K562 (cell line): ENCODE data around the gene PRCC. TPM values are rescaled to one million over a fixed set of nuclear protein-coding genes. Genes with fewer than 3 reads are reported as not detected.

ENCODE experiments used
- CBX5 ChIP-seq: IDR thresholded peaks from 2 replicates; pipeline ENCODE4 v1.6.1; 2014; ENCODE audit warnings: low read depth, borderline replicate concordance
- EP400 ChIP-seq: fragments of 450-650 bp; IDR thresholded peaks from 2 replicates; pipeline ENCODE4 v1.6.1; 2017; ENCODE audit warnings: antibody characterized with exemption, mild to moderate bottlenecking, moderate library complexity
- ETV5 ChIP-seq: sonication (generic); formaldehyde crosslinking; IDR thresholded peaks from 2 replicates; pipeline ENCODE4 v1.4.0; 2020; ENCODE audit warnings: low read depth, mild to moderate bottlenecking, missing genetic modification reagents
- GABPA ChIP-seq: fragments of 200-800 bp; sonication (Bioruptor generic); conservative IDR thresholded peaks from 2 replicates; pipeline ENCODE4 v1.6.1; 2016; ENCODE audit warnings: low read depth, missing genetic modification characterization, missing compliant biosample characterization
- GATAD2A ChIP-seq: fragments of 450-650 bp; IDR thresholded peaks from 2 replicates; pipeline ENCODE4 v1.6.1; 2017
- HDAC1 ChIP-seq, 2 experiments: fragments of 450-650 bp; IDR thresholded peaks; 2 replicates each; pipeline ENCODE4 v1.6.1; 2016 to 2017; ENCODE audit warnings: inconsistent platforms in 1 of 2, mild to moderate bottlenecking in 1 of 2, moderate library complexity in 1 of 2
- KAT2B ChIP-seq: IDR thresholded peaks from one replicate; pipeline ENCODE4 v1.6.1; 2012; ENCODE audit warnings: low read depth, mild to moderate bottlenecking, control low read depth, inconsistent platforms, low read length, moderate library complexity
- MAZ ChIP-seq, 2 experiments: fragments of 450-650 bp in 1 of 2; sonication (generic) in 1 of 2; formaldehyde crosslinking; IDR thresholded peaks in 1 of 2; conservative IDR thresholded peaks in 1 of 2; 2 replicates each; pipeline versions ENCODE4 v1.4.0 to v1.5.0; 2020; ENCODE audit warnings: mild to moderate bottlenecking in 1 of 2, missing genetic modification reagents in 1 of 2
- NFE2L1 ChIP-seq: fragments of 450-650 bp; IDR thresholded peaks from 2 replicates; pipeline ENCODE4 v1.6.1; 2016; ENCODE audit warnings: missing genetic modification characterization, low read depth, mild to moderate bottlenecking, missing compliant biosample characterization, moderate library complexity, borderline replicate concordance
- PCBP2 ChIP-seq: fragments of 200-400 bp; formaldehyde crosslinking; IDR thresholded peaks from 2 replicates; pipeline ENCODE4 v1.6.1; 2018; ENCODE audit warnings: low read length, low read depth, mild to moderate bottlenecking, moderate library complexity; ENCODE audit not compliant: poor library complexity, severe bottlenecking
- RBM15 ChIP-seq: fragments of 200-400 bp; formaldehyde crosslinking; IDR thresholded peaks from 2 replicates; pipeline ENCODE4 v1.6.1; 2018; ENCODE audit warnings: mild to moderate bottlenecking, low read length, moderate library complexity; ENCODE audit not compliant: insufficient read depth
- RFX1 ChIP-seq: fragments of 450-650 bp; IDR thresholded peaks from 2 replicates; pipeline ENCODE4 v1.6.1; 2016; ENCODE audit warnings: mild to moderate bottlenecking, moderate library complexity
- SRSF7 ChIP-seq: fragments of 200-400 bp; formaldehyde crosslinking; optimal IDR thresholded peaks from 2 replicates; pipeline ENCODE3; 2017; ENCODE audit warnings: mild to moderate bottlenecking, low read depth, low read length
- TEAD4 ChIP-seq, 2 experiments: sonication (generic) in 1 of 2; formaldehyde crosslinking in 1 of 2; IDR thresholded peaks; 2 replicates each; pipeline versions ENCODE4 v1.6.1 to v1.8.0; 2012 to 2022; ENCODE audit warnings: borderline replicate concordance in 1 of 2, inconsistent platforms in 1 of 2, low read length in 1 of 2, mild to moderate bottlenecking in 1 of 2, missing genetic modification reagents in 1 of 2
- TSC22D4 ChIP-seq: fragments of 450-650 bp; IDR thresholded peaks from 2 replicates; pipeline ENCODE4 v1.6.1; 2016; ENCODE audit warnings: missing genetic modification characterization, missing biosample characterization, control low read depth
- ZNF133 ChIP-seq: fragments of 250-450 bp; sonication (Bioruptor Pico); IDR thresholded peaks from 2 replicates; pipeline ENCODE4 v1.4.0; 2020; ENCODE audit warnings: mild to moderate bottlenecking
- ZNF347 ChIP-seq: fragments of 450-650 bp; formaldehyde crosslinking; IDR thresholded peaks from 2 replicates; pipeline ENCODE4 v1.4.0; 2020; ENCODE audit warnings: low read depth, mild to moderate bottlenecking, moderate library complexity
- ZNF57 ChIP-seq: fragments of 450-650 bp; formaldehyde crosslinking; IDR thresholded peaks from 2 replicates; pipeline ENCODE4 v1.4.0; 2020; ENCODE audit warnings: mild to moderate bottlenecking, moderate library complexity
- ZNF586 ChIP-seq: fragments of 450-650 bp; formaldehyde crosslinking; conservative IDR thresholded peaks from 2 replicates; pipeline ENCODE4 v1.4.0; 2020; ENCODE audit warnings: mild to moderate bottlenecking, moderate library complexity
- ZNF778 ChIP-seq: fragments of 450-650 bp; formaldehyde crosslinking; IDR thresholded peaks from 2 replicates; pipeline ENCODE4 v1.4.0; 2020; ENCODE audit warnings: mild to moderate bottlenecking, moderate library complexity
- polyA plus RNA-seq, 8 experiments: library from polyadenylated mRNA; depleted of rRNA in 4 of 8; stranded (reverse) in 5 of 8; unstranded in 3 of 8; fragments of >200 nt; fragmentation: Nextera tagmentation in 2 of 8; fragmentation: Illumina TruSeq in 1 of 8; extraction: Ambion mirVana in 2 of 8; extraction: Trizol in 1 of 8; gene quantifications; 2 replicates each; pipeline versions ENCODE4 v1.2.1 to v1.2.3, GENCODE V29; 2011 to 2014; ENCODE audit warnings: inconsistent platforms in 1 of 8, missing spikeins in 1 of 8
- total RNA-seq, 7 experiments: library from RNA; depleted of rRNA in 6 of 7; stranded (reverse); fragments of >200 nt in 6 of 7; fragmentation: Illumina TruSeq in 2 of 7; extraction: Trizol in 2 of 7; gene quantifications; 2 replicates each; pipeline versions ENCODE4 v1.2.1 to v1.2.3, GENCODE V29; 2011 to 2021; ENCODE audit warnings: low replicate concordance in 1 of 7
- TF ChIP-seq, protein P1 (sequence below): sonication (generic); formaldehyde crosslinking; IDR thresholded peaks from 2 replicates; pipeline ENCODE4 v1.8.0; 2022; ENCODE audit warnings: mild to moderate bottlenecking, missing genetic modification reagents, borderline replicate concordance
- TF ChIP-seq, protein P2 (sequence below): fragments of 250-450 bp; sonication (Bioruptor Pico); IDR thresholded peaks from 2 replicates; pipeline ENCODE4 v1.5.0; 2022; ENCODE audit warnings: mild to moderate bottlenecking
- TF ChIP-seq, protein P3 (sequence below): fragments of 450-650 bp; formaldehyde crosslinking; IDR thresholded peaks from 2 replicates; pipeline ENCODE4 v1.4.0; 2020; ENCODE audit warnings: mild to moderate bottlenecking, moderate library complexity
- TF ChIP-seq, protein P4 (sequence below): fragments of 250-450 bp; sonication (Bioruptor Pico); IDR thresholded peaks from 2 replicates; pipeline ENCODE4 v1.6.1; 2021; ENCODE audit warnings: mild to moderate bottlenecking

PRCC gene
- total and polyA plus RNA-seq, 9 of the 15 experiments (the other 6 are each of a cell fraction or from before 2014, with no cell fraction given) = 23.9 to 201 (median 41.1) TPM

GRCh38 chr1:156838972-156839371 is 71.6 kb downstream of the PRCC start (continued):
- TF ChIP-seq, protein P1, sequence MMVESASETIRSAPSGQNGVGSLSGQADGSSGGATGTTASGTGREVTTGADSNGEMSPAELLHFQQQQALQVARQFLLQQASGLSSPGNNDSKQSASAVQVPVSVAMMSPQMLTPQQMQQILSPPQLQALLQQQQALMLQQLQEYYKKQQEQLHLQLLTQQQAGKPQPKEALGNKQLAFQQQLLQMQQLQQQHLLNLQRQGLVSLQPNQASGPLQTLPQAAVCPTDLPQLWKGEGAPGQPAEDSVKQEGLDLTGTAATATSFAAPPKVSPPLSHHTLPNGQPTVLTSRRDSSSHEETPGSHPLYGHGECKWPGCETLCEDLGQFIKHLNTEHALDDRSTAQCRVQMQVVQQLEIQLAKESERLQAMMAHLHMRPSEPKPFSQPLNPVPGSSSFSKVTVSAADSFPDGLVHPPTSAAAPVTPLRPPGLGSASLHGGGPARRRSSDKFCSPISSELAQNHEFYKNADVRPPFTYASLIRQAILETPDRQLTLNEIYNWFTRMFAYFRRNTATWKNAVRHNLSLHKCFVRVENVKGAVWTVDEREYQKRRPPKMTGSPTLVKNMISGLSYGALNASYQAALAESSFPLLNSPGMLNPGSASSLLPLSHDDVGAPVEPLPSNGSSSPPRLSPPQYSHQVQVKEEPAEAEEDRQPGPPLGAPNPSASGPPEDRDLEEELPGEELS (CRISPR knock-in tag) = no peak
- TF ChIP-seq TEAD4 (IDR thresholded peaks at IDR 0.05; ENCODE audit: low read length) (no peak), TEAD4 (CRISPR knock-in tag; IDR thresholded peaks at IDR 0.05; ENCODE audit: borderline replicate concordance) (no peak), PCBP2 (no peak), ZNF133 (no peak), RBM15 (no peak), ETV5 (CRISPR knock-in tag) (no peak), CBX5 (peak; percentile 16; the same call in 1 of the 2 replicates), TSC22D4 (tag) (no peak), EP400 (no peak), SRSF7 (no peak), ZNF347 (CRISPR knock-in tag) (no peak), ZNF778 (CRISPR knock-in tag) (no peak), GABPA (tag) (no peak), ZNF57 (CRISPR knock-in tag) (no peak), NFE2L1 (no peak), GATAD2A (0 out of 2 replicates have a peak, but pooled peaks have one; percentile 75), KAT2B (no peak), ZNF586 (no peak), RFX1 (no peak), HDAC1 (IDR thresholded peaks at IDR 0.05) (no peak), MAZ (CRISPR knock-in tag; conservative IDR thresholded peaks at IDR 0.05 in 1 of 2, IDR thresholded peaks at IDR 0.05 in 1 of 2) (peak; percentile 54 to 62; a peak in 3 of 4 replicates)
- TF ChIP-seq, protein P2, sequence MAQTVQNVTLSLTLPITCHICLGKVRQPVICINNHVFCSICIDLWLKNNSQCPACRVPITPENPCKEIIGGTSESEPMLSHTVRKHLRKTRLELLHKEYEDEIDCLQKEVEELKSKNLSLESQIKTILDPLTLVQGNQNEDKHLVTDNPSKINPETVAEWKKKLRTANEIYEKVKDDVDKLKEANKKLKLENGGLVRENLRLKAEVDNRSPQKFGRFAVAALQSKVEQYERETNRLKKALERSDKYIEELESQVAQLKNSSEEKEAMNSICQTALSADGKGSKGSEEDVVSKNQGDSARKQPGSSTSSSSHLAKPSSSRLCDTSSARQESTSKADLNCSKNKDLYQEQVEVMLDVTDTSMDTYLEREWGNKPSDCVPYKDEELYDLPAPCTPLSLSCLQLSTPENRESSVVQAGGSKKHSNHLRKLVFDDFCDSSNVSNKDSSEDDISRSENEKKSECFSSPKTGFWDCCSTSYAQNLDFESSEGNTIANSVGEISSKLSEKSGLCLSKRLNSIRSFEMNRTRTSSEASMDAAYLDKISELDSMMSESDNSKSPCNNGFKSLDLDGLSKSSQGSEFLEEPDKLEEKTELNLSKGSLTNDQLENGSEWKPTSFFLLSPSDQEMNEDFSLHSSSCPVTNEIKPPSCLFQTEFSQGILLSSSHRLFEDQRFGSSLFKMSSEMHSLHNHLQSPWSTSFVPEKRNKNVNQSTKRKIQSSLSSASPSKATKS (CRISPR knock-in tag) = no peak
- TF ChIP-seq, protein P3, sequence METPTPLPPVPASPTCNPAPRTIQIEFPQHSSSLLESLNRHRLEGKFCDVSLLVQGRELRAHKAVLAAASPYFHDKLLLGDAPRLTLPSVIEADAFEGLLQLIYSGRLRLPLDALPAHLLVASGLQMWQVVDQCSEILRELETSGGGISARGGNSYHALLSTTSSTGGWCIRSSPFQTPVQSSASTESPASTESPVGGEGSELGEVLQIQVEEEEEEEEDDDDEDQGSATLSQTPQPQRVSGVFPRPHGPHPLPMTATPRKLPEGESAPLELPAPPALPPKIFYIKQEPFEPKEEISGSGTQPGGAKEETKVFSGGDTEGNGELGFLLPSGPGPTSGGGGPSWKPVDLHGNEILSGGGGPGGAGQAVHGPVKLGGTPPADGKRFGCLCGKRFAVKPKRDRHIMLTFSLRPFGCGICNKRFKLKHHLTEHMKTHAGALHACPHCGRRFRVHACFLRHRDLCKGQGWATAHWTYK (CRISPR knock-in tag) = no peak
- TF ChIP-seq, protein P4, sequence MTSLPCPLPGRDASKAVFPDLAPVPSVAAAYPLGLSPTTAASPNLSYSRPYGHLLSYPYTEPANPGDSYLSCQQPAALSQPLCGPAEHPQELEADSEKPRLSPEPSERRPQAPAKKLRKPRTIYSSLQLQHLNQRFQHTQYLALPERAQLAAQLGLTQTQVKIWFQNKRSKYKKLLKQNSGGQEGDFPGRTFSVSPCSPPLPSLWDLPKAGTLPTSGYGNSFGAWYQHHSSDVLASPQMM (CRISPR knock-in tag) = no peak
